ENCODE data around the gene ATP13A2. TPM values are rescaled to one million over a fixed set of nuclear protein-coding genes. Genes with fewer than 3 reads are reported as not detected.

Gene ATP13A2
- total and polyA plus RNA-seq, 8 donors, result 11.1 to 249 (median 24.8) TPM

DNA sequence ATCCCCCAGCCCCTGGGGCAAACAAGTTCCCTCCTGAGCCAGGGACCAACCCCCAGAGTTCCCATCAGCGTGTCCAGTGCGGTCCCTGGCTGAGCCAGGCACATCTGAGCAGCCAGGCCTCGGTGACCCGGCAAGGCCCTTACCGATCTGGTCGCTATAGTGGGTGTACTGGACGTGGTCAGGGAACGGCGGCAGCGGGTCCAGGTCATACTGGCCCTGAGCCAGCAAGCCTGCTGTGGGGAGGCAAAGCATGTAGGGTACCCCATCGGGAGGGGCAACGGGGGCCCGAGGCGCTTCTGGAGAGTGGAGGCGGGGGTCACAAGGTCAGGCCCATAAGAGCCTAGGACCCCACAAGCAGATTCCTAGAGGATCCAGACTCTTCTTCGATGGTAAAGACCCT is 34.8 kb downstream of the ATP13A2 start:
- peaks cover 12 to 34% (median 20%) of the 10 kb centered on the region in 4 donors for H3K4me1 ChIP-seq
- no peak overlapping the region for H3K27ac ChIP-seq
- H3K36me3 ChIP-seq, result no peaks in the 10 kb centered on the region
- H3K27me3 ChIP-seq, result peaks cover 0 to 28% (median 14%) of the 10 kb centered on the region in 3 donors
- no peaks in the 10 kb centered on the region for H3K9me3 ChIP-seq
- DNase-seq, result no peak
- TF ChIP-seq EP300 (IDR thresholded peaks at IDR 0.05) (no peak), POLR2A (IDR thresholded peaks at IDR 0.05) (no peak), POLR2AphosphoS5 (IDR thresholded peaks at IDR 0.05) (no peak)
- TF ChIP-seq, protein P1, sequence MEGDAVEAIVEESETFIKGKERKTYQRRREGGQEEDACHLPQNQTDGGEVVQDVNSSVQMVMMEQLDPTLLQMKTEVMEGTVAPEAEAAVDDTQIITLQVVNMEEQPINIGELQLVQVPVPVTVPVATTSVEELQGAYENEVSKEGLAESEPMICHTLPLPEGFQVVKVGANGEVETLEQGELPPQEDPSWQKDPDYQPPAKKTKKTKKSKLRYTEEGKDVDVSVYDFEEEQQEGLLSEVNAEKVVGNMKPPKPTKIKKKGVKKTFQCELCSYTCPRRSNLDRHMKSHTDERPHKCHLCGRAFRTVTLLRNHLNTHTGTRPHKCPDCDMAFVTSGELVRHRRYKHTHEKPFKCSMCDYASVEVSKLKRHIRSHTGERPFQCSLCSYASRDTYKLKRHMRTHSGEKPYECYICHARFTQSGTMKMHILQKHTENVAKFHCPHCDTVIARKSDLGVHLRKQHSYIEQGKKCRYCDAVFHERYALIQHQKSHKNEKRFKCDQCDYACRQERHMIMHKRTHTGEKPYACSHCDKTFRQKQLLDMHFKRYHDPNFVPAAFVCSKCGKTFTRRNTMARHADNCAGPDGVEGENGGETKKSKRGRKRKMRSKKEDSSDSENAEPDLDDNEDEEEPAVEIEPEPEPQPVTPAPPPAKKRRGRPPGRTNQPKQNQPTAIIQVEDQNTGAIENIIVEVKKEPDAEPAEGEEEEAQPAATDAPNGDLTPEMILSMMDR (IDR thresholded peaks at IDR 0.05), result no peak
- H3K4me3 ChIP-seq, result no peak overlapping the region
- intact Hi-C loops (cut with DNase I; ENCODE audit: low total_unique reads), result no loop called here
- 82 to 88% (median 86%) methylated on average over 16 of the region's 16 CpGs for WGBS, 5 donors

- no peak for DNase-seq
- Histone ChIP-seq H3K27me3 (peaks cover 0 to 18% (median 11%) of the 10 kb centered on the region in 3 donors), H3K36me3 (peaks cover 0 to 8% (median 1%) of the 10 kb centered on the region in 4 donors), H3K27ac (no peak overlapping the region), H3K4me3 (no peak overlapping the region), H3K4me1 (peaks cover 12 to 39% (median 24%) of the 10 kb centered on the region in 4 donors), H3K9me3 (no peaks in the 10 kb centered on the region)
- WGBS, 5 donors, result 80 to 85% (median 83%) methylated on average over 14 of the region's 14 CpGs
- no peak for TF ChIP-seq EP300 (IDR thresholded peaks at IDR 0.05)
- TF ChIP-seq, protein P1 (IDR thresholded peaks at IDR 0.05), result no peak
- TF ChIP-seq POLR2A (IDR thresholded peaks at IDR 0.05), result no peak
- no peak for TF ChIP-seq POLR2AphosphoS5 (IDR thresholded peaks at IDR 0.05)
- intact Hi-C loops (cut with DNase I; ENCODE audit: low total_unique reads), result no loop called here
Observed at GRCh38 chr1:16975838-16976237, 35.9 kb downstream of the ATP13A2 start.

DNA sequence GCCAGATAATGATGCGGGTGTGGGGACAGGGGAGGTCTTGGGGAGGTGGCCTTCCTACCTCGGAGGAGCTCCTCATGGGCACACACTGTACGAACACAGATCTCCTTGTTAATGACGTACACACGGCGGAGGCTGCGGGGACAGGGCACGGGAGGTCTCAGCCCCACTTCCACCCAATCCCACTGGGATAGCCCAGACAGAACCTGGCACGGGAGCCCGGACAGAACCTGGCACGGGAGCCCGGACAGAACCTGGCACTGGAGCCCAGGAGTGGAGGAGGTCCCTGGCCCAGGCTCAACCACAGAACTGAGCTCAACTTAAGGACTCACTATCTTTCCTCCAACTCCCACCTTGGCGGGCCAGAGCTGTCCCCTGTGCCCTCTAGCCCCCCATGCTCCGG is 36.5 kb downstream of the ATP13A2 start:
- peaks cover 0 to 14% (median 8%) of the 10 kb centered on the region in 4 donors for H3K36me3 ChIP-seq
- WGBS, 5 donors, result 56 to 78% (median 59%) methylated on average over 11 to 14 of the region's 14 CpGs
- TF ChIP-seq, protein P1 (IDR thresholded peaks at IDR 0.05), result no peak
- TF ChIP-seq POLR2A (IDR thresholded peaks at IDR 0.05) (no peak), POLR2AphosphoS5 (IDR thresholded peaks at IDR 0.05) (no peak), EP300 (IDR thresholded peaks at IDR 0.05) (no peak)
- no peak for DNase-seq
- H3K27ac ChIP-seq, result no peak overlapping the region
- no peak overlapping the region for H3K4me3 ChIP-seq
- peaks cover 0 to 12% (median 5%) of the 10 kb centered on the region in 3 donors for H3K27me3 ChIP-seq
- peaks cover 7 to 32% (median 18%) of the 10 kb centered on the region in 4 donors for H3K4me1 ChIP-seq
- intact Hi-C loops (cut with DNase I; ENCODE audit: low total_unique reads), result no loop called here
- H3K9me3 ChIP-seq, result no peaks in the 10 kb centered on the region

DNA sequence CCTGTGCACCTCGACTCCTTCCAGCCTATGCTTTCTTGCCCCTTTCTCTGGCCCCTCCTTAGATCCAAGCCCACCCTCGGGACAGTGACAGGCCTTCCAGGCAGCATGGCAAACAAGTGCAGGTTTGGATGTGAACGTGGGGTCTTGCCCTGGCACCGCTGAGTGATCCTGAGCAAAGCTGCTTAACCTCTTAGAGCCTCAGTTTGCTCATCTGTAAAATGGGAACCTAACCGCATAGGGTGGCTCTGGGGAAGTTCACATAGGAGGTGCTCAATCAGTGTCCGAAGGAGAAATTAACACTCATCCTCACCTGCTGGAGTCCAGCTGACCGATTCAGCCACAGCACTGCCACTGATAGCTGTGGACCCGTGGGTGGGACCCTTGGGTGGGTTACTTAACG is 38.5 kb downstream of the ATP13A2 start:
- H3K36me3 ChIP-seq, result peaks cover 0 to 30% (median 17%) of the 10 kb centered on the region in 4 donors

More for the DNA sequence above, 38.5 kb downstream of the ATP13A2 start:
- intact Hi-C loops (cut with DNase I; ENCODE audit: low total_unique reads), result no loop called here
- no peak for DNase-seq
- WGBS, 5 donors, result 72 to 89% (median 83%) methylated on average over 8 to 9 of the region's 9 CpGs
- H3K4me3 ChIP-seq, result no peak overlapping the region
- no peaks in the 10 kb centered on the region for H3K9me3 ChIP-seq
- H3K4me1 ChIP-seq, result peaks cover 0 to 20% (median 6%) of the 10 kb centered on the region in 4 donors
- TF ChIP-seq POLR2AphosphoS5 (IDR thresholded peaks at IDR 0.05) (no peak), EP300 (IDR thresholded peaks at IDR 0.05) (no peak), POLR2A (IDR thresholded peaks at IDR 0.05) (no peak)
- TF ChIP-seq, protein P1 (IDR thresholded peaks at IDR 0.05), result no peak
- H3K27ac ChIP-seq, result no peak overlapping the region
- no peaks in the 10 kb centered on the region for H3K27me3 ChIP-seq

Measured in stomach (tissue), 9 donors.